GM12864 (cell line): Measurements from ENCODE around the gene TRPV3.
"Not testable (repeated sequence)": the region's sequence is repeated elsewhere in the genome, so short reads cannot be mapped to it uniquely, and the experiment has no call there.

ENCODE experiments used
- DNase-seq: peaks from one replicate; pipeline ENCODE4 v3.0.0-alpha.2; 2011; ENCODE audit warnings: low read depth
- H3K4me3 ChIP-seq: 2 replicates; pipeline ENCODE4 v1.5.1; 2011; ENCODE audit warnings: mild to moderate bottlenecking, low read depth, low read length, control low read depth
- TF ChIP-seq, protein P1 (sequence below): IDR thresholded peaks from 2 replicates; pipeline ENCODE4 v1.5.1; 2011; ENCODE audit warnings: low read depth, mild to moderate bottlenecking, moderate library complexity, low read length, control low read depth, inconsistent platforms; ENCODE audit errors: missing control alignments

The TRPV3 gene

DNA sequence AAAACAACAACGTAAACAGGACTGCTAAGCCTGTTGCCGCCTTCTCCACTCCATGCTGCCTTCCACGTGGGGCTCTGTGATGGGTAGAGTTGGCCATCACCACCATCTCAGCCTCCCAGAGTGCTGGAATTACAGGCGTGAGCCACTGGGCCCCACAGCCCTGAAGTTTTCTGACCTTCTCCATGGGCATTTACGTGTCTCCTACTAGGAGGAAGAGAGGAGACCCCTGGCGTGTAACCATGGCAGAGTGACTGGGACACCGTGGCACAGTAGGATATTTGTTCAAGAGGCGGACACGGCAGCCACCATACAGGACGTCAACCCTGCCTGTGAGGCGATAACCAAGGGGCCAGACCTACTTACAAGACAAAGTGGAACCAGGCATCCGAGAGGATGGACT lies 31.1 kb downstream of the TRPV3 start:
- H3K4me3 ChIP-seq: no peak overlapping the region
- TF ChIP-seq, protein P1, sequence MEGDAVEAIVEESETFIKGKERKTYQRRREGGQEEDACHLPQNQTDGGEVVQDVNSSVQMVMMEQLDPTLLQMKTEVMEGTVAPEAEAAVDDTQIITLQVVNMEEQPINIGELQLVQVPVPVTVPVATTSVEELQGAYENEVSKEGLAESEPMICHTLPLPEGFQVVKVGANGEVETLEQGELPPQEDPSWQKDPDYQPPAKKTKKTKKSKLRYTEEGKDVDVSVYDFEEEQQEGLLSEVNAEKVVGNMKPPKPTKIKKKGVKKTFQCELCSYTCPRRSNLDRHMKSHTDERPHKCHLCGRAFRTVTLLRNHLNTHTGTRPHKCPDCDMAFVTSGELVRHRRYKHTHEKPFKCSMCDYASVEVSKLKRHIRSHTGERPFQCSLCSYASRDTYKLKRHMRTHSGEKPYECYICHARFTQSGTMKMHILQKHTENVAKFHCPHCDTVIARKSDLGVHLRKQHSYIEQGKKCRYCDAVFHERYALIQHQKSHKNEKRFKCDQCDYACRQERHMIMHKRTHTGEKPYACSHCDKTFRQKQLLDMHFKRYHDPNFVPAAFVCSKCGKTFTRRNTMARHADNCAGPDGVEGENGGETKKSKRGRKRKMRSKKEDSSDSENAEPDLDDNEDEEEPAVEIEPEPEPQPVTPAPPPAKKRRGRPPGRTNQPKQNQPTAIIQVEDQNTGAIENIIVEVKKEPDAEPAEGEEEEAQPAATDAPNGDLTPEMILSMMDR: no peak
- no peak for DNase-seq

DNA sequence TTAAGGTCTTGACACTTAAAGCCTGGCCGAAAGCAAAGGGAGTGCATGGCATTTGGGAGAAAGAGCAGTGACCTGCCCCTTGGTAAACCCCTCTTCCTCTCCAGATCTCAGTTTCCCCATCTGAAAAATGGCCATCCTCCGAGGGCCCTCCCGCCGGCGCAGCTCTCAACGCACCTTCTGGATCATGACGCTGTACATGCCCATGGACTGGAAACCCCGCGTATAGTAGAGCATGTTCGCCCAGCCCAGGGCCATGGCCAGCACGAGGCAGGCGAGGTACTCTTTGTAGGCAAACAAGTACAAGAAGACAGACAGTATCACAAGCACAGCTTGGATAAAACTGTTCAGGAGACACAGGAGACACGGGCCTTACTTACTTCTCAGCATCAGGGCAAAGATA lies 33.6 kb downstream of the TRPV3 start:
- TF ChIP-seq, protein P1: no peak
- H3K4me3 ChIP-seq: no peak overlapping the region
- no peak for DNase-seq

DNA sequence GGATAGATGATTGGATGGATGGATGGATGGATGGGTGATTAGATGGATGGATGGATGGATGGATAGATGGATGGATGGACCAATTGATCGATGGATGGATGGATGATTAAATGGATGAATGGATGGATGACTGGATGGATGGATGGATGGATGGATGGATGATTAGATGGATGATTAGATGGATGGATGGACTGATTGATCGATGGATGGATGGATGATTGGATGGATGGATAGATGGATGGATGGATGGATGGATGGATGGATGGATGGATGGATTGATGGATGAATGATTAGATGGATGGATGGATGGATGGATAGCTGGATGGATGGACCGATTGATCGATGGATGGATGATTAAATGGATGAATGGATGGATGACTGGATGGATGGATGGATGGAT lies 38.1 kb downstream of the TRPV3 start:
- DNase-seq: not testable (repeated sequence)

DNA sequence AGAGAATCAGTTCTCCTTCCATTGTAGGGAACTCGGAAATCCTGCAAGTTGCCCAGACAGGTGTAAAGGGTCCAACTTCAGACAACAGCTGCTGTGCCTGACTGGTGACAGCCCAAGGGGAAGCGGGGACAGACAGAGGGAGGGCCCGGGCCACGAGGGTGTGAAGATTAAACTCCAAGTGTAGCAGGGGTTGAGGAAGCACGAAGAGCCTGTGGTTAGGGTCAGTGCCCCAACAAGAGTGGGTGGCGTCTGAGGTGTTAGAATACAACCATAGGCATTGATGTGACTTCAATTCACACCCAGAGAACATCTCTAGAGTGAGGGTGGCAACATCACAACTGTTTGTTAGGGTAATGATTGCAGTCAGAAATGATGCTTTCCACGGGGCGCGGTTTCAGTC lies 42.7 kb downstream of the TRPV3 start:
- no peak overlapping the region for H3K4me3 ChIP-seq
- DNase-seq: no peak
- TF ChIP-seq, protein P1: no peak

More for the DNA sequence above, 38.1 kb downstream of the TRPV3 start:
- not testable (repeated sequence) for H3K4me3 ChIP-seq

DNA sequence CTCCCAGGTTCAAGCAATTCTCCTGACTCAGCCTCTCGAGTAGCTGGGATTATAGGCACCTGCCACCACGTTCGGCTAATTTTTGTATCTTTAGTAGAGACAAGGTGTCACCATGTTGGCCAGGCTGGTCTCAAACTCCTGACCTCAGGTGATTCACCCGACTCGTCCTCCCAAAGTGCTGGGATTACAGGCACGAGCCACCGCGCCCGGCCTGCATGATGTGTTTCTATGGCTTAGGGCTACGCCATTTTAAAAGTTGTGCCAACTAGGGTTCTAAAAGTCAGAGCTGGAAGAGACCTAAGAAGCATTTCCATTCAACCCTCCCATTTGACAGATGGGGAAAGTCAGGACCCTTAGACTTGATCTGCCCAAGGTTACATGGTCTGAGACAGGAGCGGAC lies 43.4 kb downstream of the TRPV3 start:
- DNase-seq, H3K4me3 ChIP-seq: not testable (repeated sequence)

DNA sequence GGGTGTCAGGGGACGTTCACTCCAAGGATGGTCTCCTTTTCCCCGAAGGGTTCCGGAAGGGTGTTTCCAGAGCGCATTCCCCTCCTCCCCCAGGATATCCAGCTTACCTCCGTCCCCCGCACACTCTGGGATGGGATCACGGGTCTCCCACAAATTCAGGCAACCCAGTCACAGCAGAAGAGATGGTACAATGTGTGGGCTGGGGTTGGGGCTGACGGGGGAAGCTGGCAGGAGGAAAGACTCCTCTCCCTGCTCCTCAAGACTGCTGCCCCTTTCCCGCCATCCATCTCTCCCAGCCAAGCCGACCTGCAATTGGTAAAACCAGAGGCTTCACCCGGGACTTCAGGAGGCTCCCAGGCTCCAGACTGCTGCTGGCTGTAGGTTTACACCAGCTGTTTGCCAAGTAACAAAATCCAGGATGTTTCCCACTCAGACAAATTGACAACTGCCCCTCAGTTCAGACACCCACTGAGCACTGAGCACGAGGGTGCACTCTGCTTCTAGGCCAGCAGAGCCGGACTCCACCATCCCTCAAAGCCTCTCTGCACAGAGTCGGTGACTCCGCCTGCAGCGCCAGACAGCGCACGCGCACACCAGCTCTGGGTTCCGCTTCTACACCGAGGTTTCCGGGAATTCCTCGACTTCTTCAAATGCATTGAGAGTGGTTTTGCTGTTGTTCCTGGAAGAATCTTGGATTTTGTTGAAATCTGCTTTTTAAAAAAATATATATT lies 44.1 kb downstream of the TRPV3 start:
- no peak overlapping the region for H3K4me3 ChIP-seq
- TF ChIP-seq, protein P1: no peak
- DNase-seq: no peak

DNA sequence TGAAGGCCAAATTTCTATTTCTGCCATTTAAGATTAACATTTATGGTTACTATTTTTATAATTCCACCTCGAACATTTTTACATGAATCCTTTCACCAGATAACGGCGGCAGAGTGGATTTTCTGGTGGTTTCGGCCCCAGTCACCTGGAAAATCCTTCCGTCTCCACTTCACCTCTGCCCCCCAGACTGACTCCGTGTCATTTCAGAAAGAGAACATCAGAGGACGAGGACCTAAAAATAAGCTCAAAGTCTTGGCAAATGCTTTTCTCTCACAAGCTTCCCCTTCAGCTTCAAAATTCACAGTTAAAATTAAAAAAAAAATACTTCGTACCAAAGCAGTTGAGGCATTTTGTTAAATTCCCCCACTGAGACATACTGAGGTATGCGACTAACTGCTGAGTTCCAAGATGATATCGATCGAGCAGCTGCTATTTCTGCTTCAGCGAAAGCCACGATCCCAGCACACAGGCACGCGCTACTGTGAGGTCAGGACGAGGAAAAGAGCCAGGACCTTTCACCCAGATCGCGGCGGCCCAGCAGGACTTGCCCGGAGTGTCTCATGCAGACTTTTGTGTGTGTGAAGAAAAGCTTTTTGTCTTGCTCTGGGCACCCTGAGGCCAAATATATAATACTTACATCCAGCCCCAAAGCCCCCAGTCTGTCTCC lies 45.0 kb downstream of the TRPV3 start:
- H3K4me3 ChIP-seq: no peak overlapping the region
- DNase-seq: no peak
- TF ChIP-seq, protein P1: no peak
